Ecto neural progenitor cell (in vitro differentiated cells): Measurements from ENCODE around the gene TCTN3.
"Not testable (repeated sequence)": the region's sequence is repeated elsewhere in the genome, so short reads cannot be mapped to it uniquely, and the experiment has no call there.

Source experiments
- DNase-seq: peaks from one replicate; pipeline ENCODE4 v3.0.0-alpha.2; 2018; ENCODE audit warnings: low spot score

TCTN3 gene, protein sequence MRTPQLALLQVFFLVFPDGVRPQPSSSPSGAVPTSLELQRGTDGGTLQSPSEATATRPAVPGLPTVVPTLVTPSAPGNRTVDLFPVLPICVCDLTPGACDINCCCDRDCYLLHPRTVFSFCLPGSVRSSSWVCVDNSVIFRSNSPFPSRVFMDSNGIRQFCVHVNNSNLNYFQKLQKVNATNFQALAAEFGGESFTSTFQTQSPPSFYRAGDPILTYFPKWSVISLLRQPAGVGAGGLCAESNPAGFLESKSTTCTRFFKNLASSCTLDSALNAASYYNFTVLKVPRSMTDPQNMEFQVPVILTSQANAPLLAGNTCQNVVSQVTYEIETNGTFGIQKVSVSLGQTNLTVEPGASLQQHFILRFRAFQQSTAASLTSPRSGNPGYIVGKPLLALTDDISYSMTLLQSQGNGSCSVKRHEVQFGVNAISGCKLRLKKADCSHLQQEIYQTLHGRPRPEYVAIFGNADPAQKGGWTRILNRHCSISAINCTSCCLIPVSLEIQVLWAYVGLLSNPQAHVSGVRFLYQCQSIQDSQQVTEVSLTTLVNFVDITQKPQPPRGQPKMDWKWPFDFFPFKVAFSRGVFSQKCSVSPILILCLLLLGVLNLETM

DNA sequence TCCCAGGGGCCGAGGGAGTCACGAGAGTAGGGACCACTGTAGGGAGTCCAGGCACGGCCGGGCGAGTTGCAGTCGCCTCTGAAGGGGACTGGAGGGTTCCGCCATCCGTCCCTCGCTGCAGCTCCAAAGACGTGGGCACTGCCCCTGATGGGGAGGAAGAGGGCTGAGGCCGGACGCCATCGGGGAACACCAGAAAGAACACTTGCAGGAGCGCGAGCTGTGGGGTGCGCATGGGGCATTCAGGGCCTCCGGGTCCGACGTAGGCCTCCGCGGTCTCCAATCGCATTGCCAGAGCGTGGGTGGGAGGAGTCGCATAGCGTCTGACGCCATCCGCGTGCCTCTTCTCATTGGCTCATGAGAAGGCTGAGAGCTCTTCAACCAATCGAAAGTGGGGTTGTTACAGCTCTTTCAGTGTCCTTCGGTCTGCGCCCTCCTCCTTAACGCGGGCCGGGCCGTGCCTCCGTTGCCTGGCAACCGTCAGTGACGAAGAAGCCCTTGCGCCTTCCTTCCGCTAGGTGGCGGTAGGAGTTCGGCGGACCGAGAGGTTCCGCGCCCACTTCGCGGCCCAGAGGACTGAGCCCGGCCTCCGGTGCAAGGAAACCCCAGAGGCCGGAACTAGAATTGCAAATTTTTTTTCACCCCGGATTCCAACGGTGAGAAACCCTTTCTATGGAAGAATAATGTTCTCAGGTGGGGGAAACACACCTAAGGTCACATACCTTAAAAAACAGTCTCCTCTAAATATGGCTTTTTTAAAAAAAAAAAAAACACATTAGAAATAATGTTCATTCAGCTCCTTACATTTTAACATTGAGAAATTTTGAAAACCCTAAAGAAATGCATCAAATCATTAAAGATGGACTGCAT is at the start of gene TCTN3:
Gene TCTN3 (minus strand): TSS at position 260 of the 867 bp plus-strand sequence. CDS start 28 bp downstream, at position 232.
- peak; percentile 96 for DNase-seq

DNA sequence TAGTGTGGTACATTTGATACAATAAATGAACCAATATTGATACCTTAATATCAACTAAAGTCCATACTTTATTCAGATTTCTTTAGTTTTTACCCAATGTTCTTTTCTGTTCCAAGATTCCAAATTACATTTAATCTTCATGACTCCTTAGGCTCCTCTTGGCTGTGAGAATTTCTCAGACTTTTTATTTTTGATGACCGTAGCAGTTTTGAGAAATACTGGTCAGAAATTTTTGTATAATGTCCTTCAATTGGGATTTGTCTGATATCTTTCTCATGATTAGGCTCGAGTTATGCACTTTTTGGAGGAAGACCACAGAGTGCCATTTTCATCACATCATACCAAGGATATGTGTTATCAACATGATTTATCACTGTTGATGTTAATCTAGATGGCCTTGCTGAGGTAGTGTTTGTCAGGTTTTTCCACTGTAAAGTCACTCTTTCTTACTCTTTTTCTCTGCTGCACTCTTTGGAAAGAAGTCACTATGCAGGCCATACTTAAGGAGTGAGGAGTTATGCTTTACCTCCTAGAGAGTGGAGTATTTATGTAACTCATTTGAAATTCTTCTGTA is 49.3 kb upstream of the TCTN3 start:
- DNase-seq = no peak

DNA sequence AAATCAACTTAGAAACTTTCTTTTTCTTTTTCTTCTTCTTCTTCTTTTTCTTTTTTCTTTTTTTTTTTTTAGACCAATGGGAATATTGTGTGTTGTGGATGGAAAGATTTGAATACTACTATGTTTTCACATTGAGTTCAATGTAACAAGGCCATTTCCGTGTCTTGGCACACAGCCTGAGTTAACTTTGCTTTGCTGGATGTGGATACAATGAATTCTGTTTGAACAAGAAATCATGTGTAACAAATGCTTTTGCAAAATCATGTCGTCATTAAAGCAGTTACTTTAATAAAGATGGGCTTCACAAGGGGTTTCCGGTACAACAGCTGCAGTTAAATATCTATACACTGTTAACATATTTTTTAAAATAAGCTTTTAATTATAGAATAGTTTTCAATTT is 48.8 kb upstream of the TCTN3 start:
- DNase-seq = no peak

DNA sequence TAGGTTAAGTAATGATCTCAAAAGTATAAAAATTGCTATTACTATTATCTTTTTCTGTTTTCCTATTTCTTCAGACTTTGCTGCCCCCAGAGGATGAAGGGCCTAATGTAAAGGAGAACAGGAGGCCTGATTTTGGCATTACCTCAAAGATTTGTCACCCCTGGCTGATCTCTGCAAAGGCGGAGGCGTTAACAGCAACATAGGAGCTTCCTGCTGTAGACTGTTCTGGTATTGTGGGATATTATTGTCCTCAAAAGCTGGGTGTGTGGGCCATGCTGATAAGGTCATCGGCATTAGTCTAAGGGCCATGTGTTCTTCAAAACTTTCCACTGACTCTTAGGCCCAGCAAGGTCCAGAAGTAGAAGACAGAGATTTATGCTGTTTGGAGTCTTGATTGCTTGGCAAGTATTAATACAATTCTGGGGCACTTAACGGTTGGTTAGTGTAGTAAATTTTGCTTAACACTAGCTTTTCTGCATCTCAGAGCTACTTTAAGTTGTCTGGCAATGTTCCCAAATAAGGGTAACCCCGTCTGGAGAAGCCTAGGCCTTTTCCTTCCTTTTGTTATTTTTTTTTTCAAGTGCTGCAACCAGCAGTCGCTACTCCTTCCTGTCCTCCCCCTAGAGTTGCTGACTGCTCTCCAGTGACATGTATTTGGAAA is 48.2 kb upstream of the TCTN3 start:
- no peak for DNase-seq

DNA sequence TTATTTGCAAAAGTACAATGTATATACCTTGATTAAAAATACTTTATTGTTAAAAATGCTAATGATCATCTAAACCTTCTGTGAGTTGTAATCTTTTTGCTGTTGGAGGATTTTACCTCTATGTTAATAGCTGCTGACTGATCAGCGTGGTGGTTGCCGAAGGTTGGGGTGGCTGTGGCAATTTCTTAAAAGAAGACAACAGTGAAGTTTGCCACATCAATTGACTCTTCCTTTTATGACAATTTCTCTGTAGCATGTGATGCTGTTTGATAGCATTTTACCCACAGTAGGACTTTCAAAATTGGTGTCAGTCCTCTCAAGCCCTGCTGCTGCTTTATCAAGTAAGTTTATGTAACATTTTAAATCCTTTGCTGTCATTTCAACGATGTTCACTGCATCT is 45.3 kb upstream of the TCTN3 start:
- no peak for DNase-seq

DNA sequence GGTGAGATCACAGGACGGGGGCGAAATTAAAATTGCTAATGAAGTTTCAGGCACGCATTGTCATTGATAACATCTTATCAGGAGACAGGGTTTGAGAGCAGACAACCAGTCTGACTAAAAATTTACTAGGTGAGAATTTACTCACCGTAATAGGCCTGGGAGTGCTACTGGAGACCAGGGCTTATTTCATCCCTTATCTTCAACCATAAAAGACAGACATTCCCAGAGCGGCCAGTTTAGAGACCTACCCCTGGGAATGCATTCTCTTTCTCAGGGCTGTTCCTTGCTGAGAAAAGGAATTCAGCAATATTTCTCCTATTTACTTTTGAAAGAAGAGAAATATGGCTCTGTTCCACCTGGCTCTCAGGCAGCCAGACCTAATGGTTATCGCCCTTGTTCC is 39.2 kb upstream of the TCTN3 start:
- not testable (repeated sequence) for DNase-seq

DNA sequence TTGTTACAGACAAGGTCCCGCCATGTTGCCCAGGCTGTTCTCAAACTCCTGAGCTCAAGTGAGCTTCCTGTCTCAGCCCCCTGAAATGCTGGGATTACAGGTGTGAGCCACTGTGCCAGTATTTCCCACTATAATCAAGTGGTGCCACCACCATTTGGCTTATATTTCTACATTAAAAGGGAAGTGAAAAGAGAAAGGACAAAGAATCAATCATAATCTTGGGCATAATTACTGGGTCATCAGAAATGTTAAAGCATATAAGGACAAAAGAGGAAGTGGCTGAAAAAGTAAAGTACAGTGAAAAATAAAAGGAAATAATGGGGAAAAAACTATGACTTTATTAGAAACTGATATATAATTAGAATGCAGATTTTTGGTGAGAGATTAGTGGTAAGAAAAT is 36.5 kb upstream of the TCTN3 start:
- no peak for DNase-seq

DNA sequence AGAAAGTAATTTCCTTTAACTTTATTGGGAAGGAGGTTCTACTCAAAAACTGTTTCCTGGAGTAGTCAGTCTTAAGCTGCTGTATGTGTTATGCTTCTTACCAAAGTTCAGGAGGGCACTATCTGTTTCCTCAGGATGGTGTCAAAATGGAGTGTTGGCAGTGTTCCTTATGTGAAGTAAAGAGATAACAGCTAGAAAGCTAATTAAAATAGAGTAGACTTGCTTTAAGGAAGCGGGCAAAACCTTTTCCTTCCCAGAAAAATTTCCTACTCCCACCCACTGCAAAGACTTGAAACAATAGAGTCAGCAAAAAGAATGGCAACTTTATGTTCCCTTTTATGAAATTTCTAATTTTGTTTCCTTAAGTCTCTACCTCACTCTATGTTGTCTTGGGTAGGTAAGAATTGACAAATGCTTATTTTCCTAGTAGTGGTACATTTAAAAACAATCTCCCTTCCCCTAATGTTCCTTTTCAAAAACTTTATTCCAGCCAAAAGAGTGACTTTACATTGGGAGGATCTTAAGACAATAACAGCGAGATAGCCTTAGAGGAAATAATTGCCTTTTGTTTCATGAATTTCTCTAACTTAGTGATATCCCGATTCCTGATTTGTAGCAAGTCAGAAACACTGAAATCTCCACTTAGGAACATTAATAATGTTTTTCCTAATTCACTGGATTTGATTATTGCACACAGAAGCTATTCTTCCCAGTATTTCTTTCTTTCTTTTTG is 35.8 kb upstream of the TCTN3 start:
- DNase-seq = no peak

DNA sequence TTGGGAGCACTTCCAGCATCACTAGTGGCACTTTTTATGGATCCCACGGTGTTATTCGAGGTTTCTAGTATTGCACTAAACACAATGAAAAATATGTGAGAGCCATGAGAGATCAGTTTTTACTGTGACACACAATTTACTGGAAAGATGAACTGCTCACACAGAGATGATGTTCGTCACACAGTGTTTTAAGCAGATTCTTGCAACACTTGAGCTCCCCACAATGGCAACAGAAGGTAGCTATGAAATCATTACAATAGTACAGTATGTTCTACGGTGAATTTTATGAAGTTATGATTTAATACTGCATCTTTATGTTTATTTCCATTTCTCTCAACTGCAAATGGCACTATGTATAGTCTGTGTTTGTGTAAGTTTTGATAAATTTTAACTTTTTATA is 34.8 kb upstream of the TCTN3 start:
- no peak for DNase-seq

DNA sequence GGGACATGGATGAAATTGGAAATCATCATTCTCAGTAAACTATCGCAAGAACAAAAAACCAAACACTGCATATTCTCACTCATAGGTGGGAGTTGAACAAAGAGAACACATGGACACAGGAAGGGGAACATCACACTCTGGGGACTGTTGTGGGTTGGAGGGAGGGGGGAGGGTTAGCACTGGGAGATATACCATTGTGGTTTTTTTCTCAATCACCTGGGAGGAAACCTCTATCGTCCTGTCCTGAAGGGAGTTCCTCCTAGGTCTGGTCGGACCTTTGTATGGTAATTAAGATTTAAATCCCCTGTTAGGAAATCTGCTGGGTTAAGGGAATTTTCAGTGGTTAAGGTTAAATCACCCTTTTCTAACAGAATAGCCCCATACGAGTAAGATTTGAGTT is 28.8 kb upstream of the TCTN3 start:
- DNase-seq = not testable (repeated sequence)

DNA sequence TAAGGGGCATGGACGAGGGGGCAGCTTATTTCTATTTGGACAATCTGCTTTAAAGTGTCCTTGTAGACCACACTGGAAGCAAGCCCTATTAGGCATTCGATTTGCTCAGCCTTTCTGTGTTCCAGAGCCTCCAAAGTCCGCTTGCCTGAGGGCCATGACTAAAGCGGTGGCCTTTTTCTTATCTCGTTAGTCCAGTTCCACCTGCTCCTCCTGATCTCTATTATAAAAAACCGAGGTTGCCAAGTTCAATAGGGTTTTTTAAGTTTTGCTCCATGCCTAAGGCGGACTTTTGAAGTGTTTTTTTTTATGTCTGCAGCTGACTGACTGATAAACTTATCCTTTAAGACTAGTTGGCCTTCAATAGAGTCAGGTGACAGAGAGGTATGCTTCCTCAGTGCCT is 27.0 kb upstream of the TCTN3 start:
- DNase-seq = not testable (repeated sequence)

DNA sequence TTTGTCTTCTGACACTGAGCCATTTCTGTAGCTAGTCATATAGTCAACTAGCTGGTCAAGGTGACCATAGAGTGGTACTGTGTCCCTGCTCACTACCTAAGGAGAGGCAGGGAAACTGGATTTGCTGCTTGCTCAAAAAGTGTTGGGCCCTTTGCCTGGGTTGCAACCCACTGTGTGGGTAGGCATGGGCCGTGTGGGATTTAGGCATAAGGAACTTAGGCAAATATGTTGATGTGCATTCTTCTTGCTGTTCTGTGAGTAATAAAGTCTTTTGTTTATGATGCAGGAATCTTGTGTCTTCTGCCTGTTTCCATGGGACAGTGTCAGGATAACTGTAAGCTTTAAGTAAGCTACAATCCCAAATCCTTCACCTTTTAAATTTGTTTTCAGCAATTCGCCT is 23.1 kb upstream of the TCTN3 start:
- no peak for DNase-seq

DNA sequence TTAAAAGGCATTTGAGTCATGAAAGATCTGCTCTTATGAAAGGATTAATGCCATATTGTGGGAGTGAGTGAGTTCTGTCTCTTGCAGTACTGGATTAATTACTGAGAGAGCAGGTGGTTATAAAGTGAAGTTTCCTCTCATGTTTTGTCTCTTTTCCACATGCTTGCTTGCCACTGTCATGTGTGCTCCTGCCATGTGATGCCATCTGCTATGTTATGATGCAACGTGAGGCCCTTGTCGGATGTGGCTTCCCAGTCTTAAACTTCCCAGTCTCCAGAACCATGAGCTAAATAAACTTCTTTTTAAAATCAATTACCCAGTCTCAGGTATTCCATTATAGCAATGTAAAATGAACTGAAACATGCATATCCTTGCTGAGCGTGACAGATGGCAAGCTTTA is 22.7 kb upstream of the TCTN3 start:
- DNase-seq = no peak

DNA sequence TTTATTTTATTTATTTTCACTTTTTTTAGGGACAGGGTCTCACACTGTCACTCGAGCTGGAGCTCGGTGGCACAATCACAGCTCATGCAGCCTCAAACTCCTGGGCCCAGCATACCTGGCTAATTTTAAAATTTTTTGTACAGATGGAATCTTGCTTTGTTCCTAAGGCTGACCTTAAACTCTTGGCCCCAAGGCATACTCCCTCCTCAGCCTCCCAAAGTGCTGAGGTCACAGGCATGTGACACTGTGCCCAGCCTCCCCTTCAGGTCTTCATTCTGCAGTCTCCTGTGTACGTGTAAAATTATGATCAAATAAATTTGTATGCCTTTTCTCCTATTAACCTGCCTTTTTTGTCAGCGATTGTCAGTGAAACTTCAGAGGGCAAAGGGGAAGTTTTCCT is 17.8 kb upstream of the TCTN3 start:
- DNase-seq = no peak

DNA sequence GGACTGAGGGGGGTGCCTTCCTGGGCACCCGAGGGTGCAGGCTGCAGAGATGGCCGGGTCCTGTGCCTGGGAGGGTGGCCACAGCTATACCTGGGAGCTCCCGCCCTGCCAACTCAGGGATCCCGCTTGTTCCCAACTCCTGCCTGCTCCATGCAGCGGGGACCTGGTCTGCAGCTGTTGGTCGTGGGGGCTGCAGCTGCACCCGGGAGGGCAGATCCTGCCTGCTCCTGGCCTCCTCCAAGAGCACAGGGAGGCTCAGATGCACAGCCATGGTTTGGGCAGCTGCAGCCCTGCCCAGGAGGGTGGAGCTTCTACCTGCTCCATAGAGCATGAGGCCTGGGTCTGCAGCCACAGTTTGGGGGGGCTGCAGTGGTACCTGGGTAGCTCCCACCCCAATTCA is 13.3 kb upstream of the TCTN3 start:
- DNase-seq = no peak

DNA sequence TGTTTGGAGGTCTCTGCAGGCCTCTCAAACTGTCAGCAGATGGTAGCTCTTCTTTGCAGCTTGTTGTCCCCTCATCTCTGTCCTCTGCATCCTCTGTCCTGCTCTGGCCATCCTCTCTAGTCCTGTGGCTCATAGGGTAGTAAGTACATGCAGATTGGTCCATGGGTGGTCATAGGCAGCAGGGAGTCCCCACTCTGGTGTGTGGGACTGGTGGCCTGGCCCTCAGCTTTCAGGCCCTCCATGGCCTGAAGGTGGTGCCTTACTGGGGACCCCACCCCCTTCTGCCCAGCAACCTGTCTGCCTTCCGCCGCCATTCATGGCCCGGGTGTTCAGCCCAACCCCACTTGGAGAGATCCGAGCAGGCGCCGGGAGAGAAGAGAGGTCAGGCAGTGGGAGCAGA is 12.8 kb upstream of the TCTN3 start:
- no peak for DNase-seq

DNA sequence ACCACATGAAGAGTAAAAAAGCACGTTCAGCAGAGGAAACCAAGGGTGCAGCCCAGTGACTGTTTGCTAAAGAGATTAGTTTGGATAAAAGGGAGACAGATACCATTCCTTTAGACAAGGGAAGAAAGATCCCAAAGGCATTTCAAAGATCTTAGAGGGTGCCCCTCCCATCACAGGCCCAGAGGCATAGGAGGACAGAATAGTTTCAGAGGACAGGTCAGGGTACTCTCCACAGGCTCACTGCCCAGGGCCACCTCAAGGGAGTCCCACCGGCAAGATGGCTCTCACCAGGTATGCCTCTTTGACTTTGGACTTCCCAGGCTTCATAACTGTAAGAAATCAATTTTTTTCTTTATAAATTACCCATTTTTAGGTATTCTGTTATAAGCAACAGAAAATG is 4.7 kb upstream of the TCTN3 start:
- DNase-seq = no peak

DNA sequence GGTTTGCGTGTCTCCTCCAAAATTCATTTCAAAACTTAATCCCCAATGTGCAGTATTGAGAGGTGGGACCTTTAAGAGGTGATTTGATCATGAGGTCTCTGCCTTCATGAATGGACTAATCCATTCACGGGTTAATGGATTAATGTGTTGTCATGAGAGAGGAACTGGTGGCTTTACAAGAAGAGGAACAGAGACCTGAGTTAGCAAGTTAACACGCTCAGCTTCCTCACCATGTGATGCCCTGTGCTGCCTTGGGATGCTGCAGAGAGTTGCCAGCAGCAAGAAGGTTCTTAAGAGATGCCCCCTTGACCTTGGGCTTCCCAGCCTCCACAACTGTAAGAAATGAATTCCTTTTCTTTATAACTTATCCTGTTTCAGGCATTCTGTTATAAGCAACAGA is 3.7 kb upstream of the TCTN3 start:
- DNase-seq = no peak

DNA sequence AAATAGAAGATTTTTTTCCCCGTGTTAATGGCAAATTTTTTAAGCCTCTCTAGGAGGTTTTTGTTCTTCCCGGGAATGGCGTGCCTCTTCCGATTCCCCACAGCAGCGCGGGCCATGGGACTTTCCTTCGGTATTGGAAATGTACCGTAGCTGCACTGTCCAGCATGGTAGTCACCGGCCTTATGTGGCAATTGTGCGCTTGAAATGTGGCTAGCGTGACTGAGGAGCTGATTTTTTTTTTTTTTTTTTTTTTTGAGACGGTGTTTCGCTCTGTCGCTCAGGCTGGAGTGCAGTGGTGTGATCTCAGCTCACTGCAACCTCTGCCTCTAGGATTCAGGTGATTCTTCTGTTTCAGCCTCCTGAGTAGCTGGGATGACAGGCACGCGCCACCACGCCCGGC is 938 bp upstream of the TCTN3 start:
- no peak for DNase-seq

DNA sequence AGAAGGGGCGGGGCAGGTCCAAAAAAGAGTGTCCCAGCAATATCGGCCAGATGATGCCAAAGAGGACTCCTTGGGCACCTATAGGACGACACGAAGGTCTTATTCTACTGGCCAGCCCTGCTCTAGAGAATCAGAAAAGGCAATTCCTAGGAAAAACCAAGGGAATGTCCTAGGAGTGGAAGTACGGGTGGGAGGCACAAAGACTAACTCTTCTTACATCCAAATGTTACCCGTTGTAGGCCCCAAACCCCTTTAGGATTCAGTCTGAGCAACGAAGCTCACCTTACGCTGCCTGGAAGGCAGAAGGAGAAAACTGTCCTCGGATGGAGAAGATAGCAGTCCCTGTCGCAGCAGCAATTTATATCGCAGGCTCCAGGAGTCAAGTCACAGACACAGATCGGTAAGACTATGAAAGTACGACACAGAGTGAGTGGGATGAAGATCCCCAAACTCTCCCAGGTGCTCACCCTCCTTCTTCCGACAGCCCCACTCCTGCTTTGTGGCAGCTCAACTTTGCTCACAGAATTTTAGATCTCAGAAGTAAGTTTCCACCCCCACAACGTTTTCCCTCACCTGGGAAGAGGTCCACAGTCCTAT is 558 bp downstream of the TCTN3 start:
- no peak for DNase-seq

DNA sequence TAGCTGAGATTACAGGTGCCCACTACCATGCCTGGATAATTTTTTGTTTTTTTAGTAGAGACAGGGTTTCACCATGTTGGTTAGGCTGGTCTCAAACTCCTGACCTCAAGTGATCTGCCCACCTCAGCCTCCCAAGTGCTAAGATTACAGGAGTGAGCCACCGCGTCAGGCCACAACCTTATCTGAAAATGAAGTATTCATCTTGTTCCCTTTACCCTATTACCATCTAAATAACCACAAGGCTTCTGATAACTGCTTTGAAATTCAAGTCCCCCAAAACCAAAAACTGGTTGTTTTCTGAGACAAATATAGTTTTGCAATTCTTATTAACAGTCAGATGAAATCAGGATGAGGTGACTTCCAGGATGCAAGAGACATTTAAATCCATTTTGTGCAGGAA is 2.4 kb downstream of the TCTN3 start:
- DNase-seq = no peak
